HG03025 (cell line): ENCODE data around the gene CLSTN3.

Experiments used
- ATAC-seq: cut with Tn5 transposase; IDR thresholded peaks from one replicate; pipeline ENCODE4 v1.9.1; 2021; ENCODE audit warnings: mild to moderate bottlenecking, moderate library complexity; ENCODE audit not compliant: unreplicated experiment, low FRiP score

Gene CLSTN3

GRCh38 chr12:7146228-7146627 lies 16.1 kb downstream of the CLSTN3 start:
- ATAC-seq, result no peak

DNA sequence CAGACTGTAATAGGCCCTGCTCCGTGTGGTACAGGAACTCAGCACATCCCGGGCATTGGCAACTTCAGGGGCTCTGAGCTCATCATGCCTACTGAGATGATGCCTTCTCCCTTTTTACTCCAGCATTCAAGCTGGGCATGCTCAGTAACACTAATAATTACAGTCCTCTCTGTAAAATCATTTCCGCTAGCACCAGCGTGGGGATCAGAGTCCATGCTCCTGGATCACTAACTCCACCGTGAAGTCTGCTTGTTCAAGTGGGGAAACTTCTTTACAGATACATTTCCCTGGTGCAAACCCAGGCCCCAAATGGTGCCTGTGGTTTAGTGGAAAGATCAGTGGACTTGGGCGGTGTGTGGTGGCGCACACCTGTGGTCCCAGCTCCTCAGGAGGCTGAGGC lies 16.7 kb downstream of the CLSTN3 start:
- no peak for ATAC-seq

DNA sequence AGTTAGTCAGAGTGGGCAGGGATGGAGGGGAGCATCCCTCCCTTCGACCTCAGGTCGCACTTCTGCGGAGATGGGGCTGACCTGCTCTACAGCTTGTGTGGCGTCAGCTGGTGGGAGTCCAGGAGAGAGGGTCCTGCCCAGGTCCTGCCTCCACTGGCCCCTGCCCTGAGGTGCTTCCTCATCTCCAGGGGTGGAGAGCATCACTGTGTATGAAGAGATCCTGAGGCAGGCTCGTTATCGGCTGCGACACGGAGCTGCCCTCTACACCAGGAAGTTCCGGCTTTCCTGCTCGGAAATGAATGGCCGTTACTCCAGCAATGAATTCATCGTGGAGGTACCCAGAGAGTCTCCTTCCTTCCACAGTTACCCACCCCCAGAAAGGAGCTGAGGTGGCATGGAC lies 20.2 kb downstream of the CLSTN3 start:
- ATAC-seq, result no peak

- no peak for ATAC-seq
These were observed 20.7 kb downstream of the CLSTN3 start for GRCh38 chr12:7150841-7151240.

DNA sequence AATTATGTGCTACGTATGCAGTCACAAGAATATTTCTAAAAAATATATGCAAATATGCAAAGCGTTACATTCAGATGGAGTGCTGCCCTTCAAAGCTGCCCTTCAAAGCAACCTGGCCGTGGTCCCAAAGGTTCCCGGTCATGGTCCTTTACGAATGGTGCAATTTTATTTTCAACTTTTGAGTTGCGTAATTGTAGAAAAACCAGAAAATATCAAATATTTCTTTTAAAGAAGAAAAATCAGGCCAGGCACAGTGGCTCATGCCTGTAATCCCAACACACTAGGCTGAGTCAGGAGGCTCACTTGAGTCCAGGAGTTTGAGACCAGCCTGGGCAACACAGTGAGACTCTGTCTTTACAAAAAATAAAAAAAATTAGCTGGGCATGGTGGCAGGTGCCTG lies 21.4 kb downstream of the CLSTN3 start:
- no peak for ATAC-seq

- ATAC-seq, result no peak
These were observed 22.6 kb downstream of the CLSTN3 start for GRCh38 chr12:7152818-7153217.

GRCh38 chr12:7154042-7154441 lies 23.9 kb downstream of the CLSTN3 start:
- ATAC-seq, result no peak

DNA sequence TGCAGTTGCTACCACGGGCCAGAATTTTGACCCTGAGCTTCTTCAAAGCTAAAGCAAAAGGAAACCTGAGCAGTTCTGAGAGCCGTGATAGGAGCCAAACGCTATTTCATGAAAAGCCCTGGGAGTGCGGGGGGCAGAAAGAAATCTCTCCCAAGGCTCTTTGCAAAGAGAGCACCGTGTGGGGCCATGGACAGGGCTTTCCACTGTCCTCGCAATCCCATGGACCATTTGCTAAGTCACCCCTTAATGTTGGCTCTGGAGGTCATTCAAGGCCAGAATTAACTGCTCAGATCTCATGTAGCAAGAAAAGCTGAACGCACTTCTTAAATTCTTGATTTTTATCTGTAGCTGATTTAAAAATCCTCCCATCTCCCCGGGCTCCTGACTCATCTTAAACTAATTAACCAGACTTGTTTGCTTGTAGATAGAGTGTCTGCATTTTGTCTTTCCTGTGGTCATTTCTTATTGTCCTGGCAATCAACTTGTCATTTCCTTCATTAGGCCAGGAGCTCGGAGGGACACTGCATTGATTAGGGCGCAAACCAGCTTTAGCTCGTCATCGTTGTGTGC lies 24.8 kb downstream of the CLSTN3 start:
- no peak for ATAC-seq

DNA sequence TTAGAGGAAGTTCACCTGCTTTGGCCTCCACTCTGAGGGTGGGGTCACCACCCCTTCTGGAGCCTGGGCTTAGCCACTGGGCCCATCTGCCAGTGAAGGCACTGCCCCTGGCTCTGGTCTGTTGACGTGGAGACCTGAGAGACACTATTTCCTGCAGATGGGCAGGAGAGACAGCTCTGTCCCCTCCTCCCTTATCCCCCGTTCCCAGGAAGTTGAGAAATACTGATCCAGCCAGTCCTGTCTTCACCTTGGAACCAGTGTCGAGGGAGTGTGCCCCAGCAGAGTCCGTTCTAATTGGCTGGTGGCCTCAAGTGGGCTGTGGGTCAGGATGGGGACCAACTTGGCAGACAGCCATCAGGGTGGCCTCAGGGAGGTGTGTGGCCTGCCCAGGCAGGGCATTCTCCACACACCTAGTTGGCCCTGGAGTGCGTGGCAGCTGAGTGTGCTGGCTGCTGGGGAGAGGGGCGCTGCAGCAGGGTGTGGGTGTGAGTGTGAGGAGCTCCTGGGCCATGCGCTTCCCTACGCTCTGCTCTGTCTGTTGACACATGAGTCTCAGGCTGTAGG lies 25.4 kb downstream of the CLSTN3 start:
- no peak for ATAC-seq

DNA sequence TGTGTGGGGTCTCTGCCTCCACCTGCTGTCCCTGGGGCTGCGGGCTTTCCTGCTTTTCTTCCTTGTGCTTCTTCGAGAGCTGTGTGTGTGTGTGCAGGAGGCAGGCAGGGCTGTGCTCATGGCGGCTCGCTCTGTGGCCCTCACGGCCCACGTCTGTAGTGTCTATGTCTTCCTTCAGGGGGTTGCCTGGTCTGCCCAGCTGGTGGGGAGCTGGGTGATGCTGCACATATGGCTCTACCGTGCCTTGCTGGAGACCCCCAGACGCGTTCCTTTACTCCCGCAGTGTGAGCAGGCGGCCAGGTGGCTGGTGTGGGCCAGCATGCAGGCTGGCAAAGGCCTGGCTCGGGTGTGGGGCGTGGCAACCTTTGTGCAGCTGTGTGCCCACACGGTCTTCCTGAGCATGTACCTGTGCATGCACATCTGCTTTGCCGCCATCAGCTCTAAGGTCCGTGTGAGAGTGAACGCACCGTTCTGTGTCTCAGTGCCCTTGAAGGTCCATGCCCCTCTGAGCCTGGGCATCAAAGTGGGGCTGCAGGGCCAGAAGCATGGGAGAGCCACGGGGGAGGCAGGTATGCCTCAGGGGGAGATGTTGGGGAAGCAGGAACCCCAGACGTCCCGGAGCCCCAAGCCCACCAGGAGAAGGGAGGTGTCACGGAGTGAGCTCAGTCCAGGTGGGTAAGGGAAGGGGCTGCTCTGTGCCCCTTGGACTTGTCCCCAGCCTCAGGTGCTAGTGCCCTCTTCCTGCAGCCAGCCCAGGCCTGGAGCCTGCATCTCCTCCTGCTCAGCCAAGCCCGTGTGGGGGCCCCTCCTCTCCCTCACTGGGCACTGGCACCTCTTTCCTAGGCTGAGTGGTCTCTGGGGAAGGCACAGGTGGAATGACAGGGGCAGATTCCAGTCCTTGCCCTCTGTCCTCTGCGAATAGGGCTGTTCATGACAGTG lies 26.4 kb downstream of the CLSTN3 start:
- no peak for ATAC-seq

GRCh38 chr12:7157391-7157790 lies 27.2 kb downstream of the CLSTN3 start:
- ATAC-seq, result no peak

GRCh38 chr12:7158781-7159609 lies 28.8 kb downstream of the CLSTN3 start:
- no peak for ATAC-seq

GRCh38 chr12:7160183-7160582 lies 30.0 kb downstream of the CLSTN3 start:
- no peak for ATAC-seq

GRCh38 chr12:7161327-7161726 lies 31.2 kb downstream of the CLSTN3 start:
- no peak for ATAC-seq

GRCh38 chr12:7161811-7162210 lies 31.6 kb downstream of the CLSTN3 start:
- ATAC-seq, result no peak

- no peak for ATAC-seq
These were observed 32.5 kb downstream of the CLSTN3 start for GRCh38 chr12:7162691-7163114.

- ATAC-seq, result no peak
These were observed 39.8 kb downstream of the CLSTN3 start for GRCh38 chr12:7169951-7170350.

GRCh38 chr12:7171854-7172253 lies 41.7 kb downstream of the CLSTN3 start:
- ATAC-seq, result no peak

GRCh38 chr12:7175493-7175892 lies 45.3 kb downstream of the CLSTN3 start:
- no peak for ATAC-seq

- no peak for ATAC-seq
These were observed 46.4 kb downstream of the CLSTN3 start for GRCh38 chr12:7176595-7176994.

DNA sequence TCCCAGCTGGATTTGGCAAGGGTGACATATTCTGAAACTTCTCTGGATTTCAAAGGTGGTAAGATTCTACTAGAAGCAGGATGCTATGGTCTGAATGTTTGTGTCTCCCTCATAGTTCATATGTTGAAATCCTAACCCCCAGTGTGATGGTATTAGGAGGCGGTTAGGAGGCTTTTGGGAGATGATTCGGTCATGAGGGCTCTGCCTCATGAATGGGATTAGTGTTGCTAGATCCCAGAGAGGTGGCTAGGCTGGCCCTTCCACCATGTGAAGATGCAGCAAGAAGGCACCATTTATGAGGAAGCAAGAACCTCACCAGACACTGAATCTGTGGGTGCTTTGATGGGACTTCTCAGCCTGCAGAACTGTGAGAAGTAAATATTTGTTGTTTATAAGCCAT lies 48.3 kb downstream of the CLSTN3 start:
- no peak for ATAC-seq
